GM08714 (cell line): ENCODE data around the gene PRKAG2.

Source experiments
- H3K4me3 ChIP-seq: fragments of 200-500 bp; sonication (Bioruptor generic); 2 replicates; pipeline ENCODE4 v1.5.1; 2014; ENCODE audit warnings: mild to moderate bottlenecking, low read length, inconsistent platforms
- ZNF274 ChIP-seq: IDR thresholded peaks from 2 replicates; pipeline ENCODE4 v1.6.1; 2012; ENCODE audit warnings: mild to moderate bottlenecking, low read depth, low read length

PRKAG2 gene

GRCh38 chr7:151624246-151624928 is 252.5 kb downstream of the PRKAG2 start:
- TF ChIP-seq ZNF274 = no peak
- no peak overlapping the region for H3K4me3 ChIP-seq

DNA sequence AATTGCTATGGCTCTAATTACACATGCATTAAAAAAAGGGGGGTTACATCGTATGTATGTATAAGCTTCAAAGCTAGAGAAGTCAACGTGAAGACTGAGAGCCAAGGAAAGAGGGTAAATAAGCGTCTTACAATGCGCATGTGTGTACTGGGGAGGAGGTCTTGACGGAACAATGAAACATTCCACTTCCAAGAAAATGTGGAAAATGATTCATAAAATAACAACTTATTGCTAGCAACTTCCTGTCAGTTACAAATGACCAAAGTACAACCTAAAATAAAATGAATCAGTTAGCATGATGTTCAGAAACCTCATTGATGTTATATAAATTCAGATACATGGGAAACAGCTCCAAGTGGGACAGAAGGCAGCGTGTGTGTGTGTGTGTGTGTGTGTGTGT is 253.1 kb downstream of the PRKAG2 start:
- no peak overlapping the region for H3K4me3 ChIP-seq
- no peak for TF ChIP-seq ZNF274

DNA sequence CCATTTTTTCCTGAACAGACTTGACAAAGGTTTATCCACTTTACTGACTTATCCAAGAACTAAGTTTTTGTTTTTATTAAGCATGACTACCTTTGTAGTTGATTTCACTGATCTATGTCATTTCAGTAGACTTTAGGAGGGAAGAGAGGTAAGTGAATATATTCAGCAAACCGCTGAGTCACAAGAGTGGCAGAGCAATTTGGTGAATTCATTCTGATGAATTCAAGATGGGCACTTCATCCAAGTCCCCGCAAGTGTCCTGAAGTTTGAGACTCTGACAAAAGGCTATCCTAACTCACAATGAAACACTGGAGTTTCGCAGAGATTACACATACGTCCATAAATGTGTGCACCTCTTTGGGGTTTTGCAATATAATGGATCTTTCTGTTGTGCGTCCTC is 255.0 kb downstream of the PRKAG2 start:
- no peak overlapping the region for H3K4me3 ChIP-seq
- TF ChIP-seq ZNF274 = no peak

GRCh38 chr7:151616443-151617213 is 260.3 kb downstream of the PRKAG2 start:
- no peak overlapping the region for H3K4me3 ChIP-seq
- TF ChIP-seq ZNF274 = no peak

DNA sequence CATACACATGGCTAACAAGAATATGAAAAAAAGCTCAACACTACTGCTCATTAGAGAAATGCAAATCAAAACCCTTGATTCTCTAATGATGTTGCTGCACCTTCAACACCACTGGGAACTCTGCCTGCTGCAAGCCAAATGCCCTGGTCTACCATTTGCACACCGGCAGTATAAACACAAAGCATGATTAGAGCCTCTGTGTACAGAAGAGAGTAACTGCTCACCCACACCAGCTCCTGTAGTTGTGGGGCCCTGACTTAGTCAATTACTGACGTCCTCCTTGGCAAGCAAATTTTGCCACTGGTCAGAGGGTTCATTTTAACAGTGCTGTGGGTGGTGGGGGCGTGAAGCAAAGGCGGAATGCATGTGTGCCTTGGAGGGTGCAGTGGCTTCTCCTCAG is 261.1 kb downstream of the PRKAG2 start:
- TF ChIP-seq ZNF274 = no peak

DNA sequence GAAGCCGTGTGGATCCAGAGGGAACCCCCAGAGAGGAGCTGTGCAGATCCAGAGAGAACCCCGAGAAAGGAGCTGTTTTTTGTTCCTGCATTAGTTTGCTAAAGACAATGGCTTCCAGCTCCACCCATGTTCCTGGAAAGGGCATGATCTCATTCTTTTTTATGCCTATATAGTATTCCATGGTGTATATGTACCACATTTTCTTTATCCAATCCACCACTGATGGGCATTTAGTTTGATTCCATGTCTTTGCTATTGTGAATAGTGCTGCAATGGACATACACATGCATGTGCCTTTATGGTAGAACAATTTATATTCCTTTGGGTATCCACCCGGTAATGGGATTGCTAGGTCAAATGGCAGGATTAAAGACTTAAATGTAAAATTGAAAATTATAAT is 261.9 kb downstream of the PRKAG2 start:
- no peak for TF ChIP-seq ZNF274

More for the DNA sequence above, 261.1 kb downstream of the PRKAG2 start:
- no peak overlapping the region for H3K4me3 ChIP-seq

GRCh38 chr7:151614019-151614418 is 262.9 kb downstream of the PRKAG2 start:
- no peak for TF ChIP-seq ZNF274
- no peak overlapping the region for H3K4me3 ChIP-seq

More for the DNA sequence above, 261.9 kb downstream of the PRKAG2 start:
- H3K4me3 ChIP-seq = no peak overlapping the region

DNA sequence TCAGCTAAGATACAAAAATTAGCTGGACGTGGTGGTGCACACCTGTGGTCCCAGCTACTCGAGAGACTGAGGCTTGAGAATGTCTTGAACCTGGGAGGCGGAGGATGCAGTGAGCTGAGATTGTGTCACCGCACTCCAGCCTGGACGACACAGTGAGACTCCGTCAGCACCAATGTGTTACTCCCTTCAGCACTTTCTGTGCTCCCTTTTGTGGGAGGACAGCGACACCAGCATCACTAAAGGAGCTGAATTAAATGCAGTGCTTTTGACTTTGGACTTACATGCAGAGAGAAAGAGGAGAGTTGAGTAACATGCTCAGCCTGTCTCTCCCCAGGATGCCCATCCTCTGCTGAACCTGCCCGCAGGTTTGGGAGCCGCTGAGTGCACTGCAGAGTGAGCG is 265.0 kb downstream of the PRKAG2 start:
- no peak overlapping the region for H3K4me3 ChIP-seq
- TF ChIP-seq ZNF274 = no peak

DNA sequence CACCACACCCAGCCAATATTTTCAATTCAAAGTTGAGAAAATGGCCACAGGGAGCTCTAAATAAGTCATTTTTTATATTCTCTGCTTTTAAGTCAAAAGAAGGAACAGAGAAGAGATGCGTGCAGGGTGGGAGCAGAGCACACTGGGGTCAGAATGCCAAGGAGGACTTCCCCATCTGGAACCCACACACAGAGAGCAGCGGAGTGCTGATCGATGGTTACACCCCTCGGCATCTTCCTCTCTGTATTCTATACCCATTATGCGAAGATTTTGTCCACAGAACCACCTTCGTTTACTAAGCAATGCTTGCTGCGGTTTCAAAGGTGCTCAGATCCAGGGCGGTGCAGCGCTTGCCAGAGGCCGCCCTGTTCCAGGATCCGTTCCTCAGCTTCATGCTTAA is 265.9 kb downstream of the PRKAG2 start:
- H3K4me3 ChIP-seq = no peak overlapping the region
- TF ChIP-seq ZNF274 = no peak

DNA sequence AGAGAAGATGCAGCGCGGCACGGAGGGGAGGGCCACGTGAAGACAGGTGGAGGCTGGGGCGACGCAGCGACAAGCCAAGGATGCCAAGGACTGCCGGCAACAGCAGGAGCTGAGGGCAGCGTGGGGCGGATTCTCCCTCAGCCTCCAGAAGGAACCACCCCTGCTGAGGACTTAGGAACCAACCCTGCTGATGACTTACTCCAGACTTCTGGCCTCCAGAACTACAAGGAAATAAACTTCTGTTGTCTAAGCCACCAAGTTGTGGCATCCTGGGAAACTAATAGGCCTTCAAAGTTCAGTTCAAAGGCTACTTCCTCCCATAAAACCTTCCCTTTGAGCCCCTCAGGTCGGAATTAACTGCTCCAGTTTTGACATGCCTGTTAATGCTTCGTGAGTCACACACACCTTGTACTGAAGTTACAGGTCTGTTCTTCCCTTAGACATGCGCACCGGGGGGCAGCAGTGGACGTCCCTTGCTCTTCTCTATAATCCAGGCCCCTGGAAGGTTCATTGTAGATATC is 268.8 kb downstream of the PRKAG2 start:
- no peak overlapping the region for H3K4me3 ChIP-seq
- TF ChIP-seq ZNF274 = no peak

DNA sequence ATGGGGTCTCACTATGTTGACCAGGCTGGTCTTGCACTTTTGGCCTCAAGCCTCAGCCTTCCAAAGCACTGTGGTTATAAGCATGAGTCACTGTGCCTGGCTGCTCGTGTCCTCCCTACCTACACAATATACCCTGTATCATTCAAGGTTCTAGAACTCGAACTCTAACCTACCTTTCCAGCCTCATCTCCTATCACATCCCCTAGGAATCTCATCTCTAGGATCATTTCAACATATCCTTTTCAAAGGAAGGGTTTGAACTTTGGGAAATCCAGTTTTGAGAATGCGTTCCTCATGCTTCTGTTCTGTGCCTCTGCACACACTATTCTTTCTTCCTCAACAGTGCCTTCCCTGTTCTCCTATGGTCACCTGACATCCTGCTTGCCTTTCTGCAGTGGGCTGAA is 269.4 kb downstream of the PRKAG2 start:
- H3K4me3 ChIP-seq = no peak overlapping the region
- TF ChIP-seq ZNF274 = no peak

DNA sequence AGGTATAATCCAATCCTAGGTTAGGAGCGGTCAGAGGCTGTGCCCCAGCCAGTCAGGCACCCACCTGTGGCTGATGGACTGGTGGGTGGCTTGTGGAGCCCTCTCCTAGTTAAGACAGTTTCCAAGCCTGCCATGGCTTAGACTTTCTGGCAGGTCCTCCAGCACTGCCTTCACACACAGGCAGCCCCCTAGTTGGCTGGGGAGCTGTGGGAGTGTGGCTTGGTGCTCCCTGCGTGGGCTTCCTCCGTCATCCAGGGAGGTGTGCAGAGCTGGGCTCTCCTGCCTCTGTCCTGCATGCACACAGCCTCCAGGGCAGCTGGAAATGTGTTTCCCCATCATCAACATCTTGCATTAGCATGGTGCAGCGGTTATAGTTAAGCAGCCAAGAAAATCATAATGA is 273.0 kb downstream of the PRKAG2 start:
- TF ChIP-seq ZNF274 = no peak

DNA sequence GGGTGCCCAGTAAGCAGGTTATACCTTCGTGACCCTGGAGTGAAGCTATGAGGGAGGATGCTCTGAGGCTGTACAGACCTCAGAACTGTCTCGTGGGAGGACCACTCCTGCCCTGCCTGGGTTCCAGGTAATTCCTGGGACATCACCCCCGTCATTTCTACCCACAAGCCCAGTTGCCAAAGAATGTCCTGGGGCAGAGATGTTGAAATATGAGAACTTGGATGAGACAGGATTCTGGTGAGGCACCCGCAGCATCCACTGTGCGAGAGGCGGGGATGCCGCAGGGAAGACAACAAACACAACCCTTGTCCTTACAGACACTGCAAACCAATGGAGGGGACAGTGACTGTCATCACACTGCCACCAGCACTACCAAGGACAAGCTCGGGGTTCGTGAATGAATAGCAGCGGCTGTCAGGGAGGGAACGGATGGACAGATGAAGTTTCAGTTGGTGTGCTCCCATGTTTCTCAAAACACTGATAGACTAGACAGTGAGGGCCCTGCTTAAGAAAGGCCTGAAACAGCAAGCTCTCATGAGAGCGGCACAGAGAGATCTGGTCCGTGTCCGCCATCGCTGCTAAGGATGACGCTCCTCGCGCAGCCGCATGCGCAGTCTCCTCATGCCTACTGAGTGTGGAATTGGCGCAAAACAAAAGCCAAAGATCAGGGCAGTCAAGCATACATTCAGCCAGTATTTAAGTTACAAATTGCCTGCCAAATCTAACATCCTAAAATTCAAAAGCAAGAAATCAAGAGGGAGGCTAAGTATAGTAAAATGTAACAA is 275.2 kb downstream of the PRKAG2 start:
- no peak overlapping the region for H3K4me3 ChIP-seq
- TF ChIP-seq ZNF274 = no peak

More for the DNA sequence above, 273.0 kb downstream of the PRKAG2 start:
- no peak overlapping the region for H3K4me3 ChIP-seq

- H3K4me3 ChIP-seq = no peak overlapping the region
- no peak for TF ChIP-seq ZNF274
Measured at GRCh38 chr7:151600331-151600730, 276.6 kb downstream of the PRKAG2 start.
